Liver (tissue), 3 donors: ENCODE data around the gene RTEL1.
A peak's percentile ranks its signal among the peaks of the same experiment; 100 is the strongest.

ENCODE experiments used
- ATF3 ChIP-seq: IDR thresholded peaks from 2 replicates; pipeline ENCODE4 v1.6.1; 2016; ENCODE audit warnings: antibody characterized with exemption
- CTCF ChIP-seq: fragments of 150-350 bp; IDR thresholded peaks from 2 replicates; pipeline ENCODE4 v1.5.1; 2017; ENCODE audit warnings: improper control_type of control experiment, low read depth, low read length; ENCODE audit not compliant: missing input control
- EGR1 ChIP-seq, 2 donors: IDR thresholded peaks; 2 replicates each; pipeline ENCODE4 v1.6.1; 2016 to 2018; ENCODE audit warnings: antibody characterized with exemption in 2 of 2, low read depth in 2 of 2
- FOXA1 ChIP-seq: IDR thresholded peaks from 2 replicates; pipeline ENCODE4 v1.6.1; 2016; ENCODE audit warnings: antibody characterized with exemption
- GABPA ChIP-seq, 2 donors: IDR thresholded peaks in 1 of 2; conservative IDR thresholded peaks in 1 of 2; 2 replicates each; pipeline ENCODE4 v1.6.1; 2016; ENCODE audit warnings: antibody characterized with exemption in 2 of 2, mild to moderate bottlenecking in 1 of 2, moderate library complexity in 1 of 2
- JUND ChIP-seq, 2 donors: IDR thresholded peaks; 2 replicates each; pipeline ENCODE4 v1.6.1; 2016; ENCODE audit warnings: antibody characterized with exemption in 2 of 2
- RAD21 ChIP-seq, 2 donors: IDR thresholded peaks; 2 replicates each; pipeline ENCODE4 v1.6.1; 2016; ENCODE audit warnings: antibody characterized with exemption in 2 of 2, mild to moderate bottlenecking in 2 of 2
- RXRA ChIP-seq, 2 donors: IDR thresholded peaks; 2 replicates each; pipeline ENCODE4 v1.6.1; 2017 to 2018; ENCODE audit warnings: antibody characterized with exemption in 2 of 2, mild to moderate bottlenecking in 1 of 2
- SP1 ChIP-seq: IDR thresholded peaks from 2 replicates; pipeline ENCODE4 v1.6.1; 2018; ENCODE audit warnings: antibody characterized with exemption, mild to moderate bottlenecking
- TAF1 ChIP-seq: conservative IDR thresholded peaks from 2 replicates; pipeline ENCODE4 v1.6.1; 2016; ENCODE audit warnings: antibody characterized with exemption, mild to moderate bottlenecking
- donor health status: healthy.
- donor health status: healthy.

- no peak for TF ChIP-seq EGR1 (IDR thresholded peaks at IDR 0.05; ENCODE audit: low read depth in 2 of 2)
- TF ChIP-seq CTCF = no peak
- no peak for TF ChIP-seq JUND (IDR thresholded peaks at IDR 0.05)
- TF ChIP-seq SP1 = no peak
- TF ChIP-seq ATF3 = no peak
- TF ChIP-seq RAD21 (IDR thresholded peaks at IDR 0.05) = peak in 1 of 2 donors; percentile 4
- TF ChIP-seq RXRA (IDR thresholded peaks at IDR 0.05) = no peak
- no peak for TF ChIP-seq GABPA (IDR thresholded peaks at IDR 0.05 in 1 of 2, conservative IDR thresholded peaks at IDR 0.05 in 1 of 2)
- no peak for TF ChIP-seq FOXA1
- no peak for TF ChIP-seq TAF1
Measured at GRCh38 chr20:63738687-63739129, 80.6 kb downstream of the RTEL1 start.
